OCI-LY7 (cell line): Measurements from ENCODE around the gene PKDCC. TPM values are rescaled to one million over a fixed set of nuclear protein-coding genes. Genes with fewer than 3 reads are reported as not detected.

Experiments used
- BruUV-seq: library from RNA; stranded (reverse); fragments of 400-500 nt; replicated peaks from 2 replicates; lab custom pipeline; 2021; lab: Mats Ljungman, UMichigan
- CTCF ChIA-PET: fragments of 300-600 bp; sonication (Branson Sonifier 250); formaldehyde crosslinking; loops from one replicate; lab custom pipeline; 2022; ENCODE audit warnings: antibody characterized with exemption; ENCODE audit not compliant: unreplicated experiment; lab: Charles Lee
- POLR2A ChIA-PET: fragments of 300-600 bp; sonication (Branson Sonifier 250); formaldehyde crosslinking; loops from one replicate; lab custom pipeline; 2022; ENCODE audit warnings: antibody characterized with exemption; lab: Charles Lee
- DNase-seq: peaks from one replicate; pipeline ENCODE4 v3.0.0-alpha.2; 2015; ENCODE audit warnings: low spot score
- H2AFZ ChIP-seq: fragments of 200-600 bp; sonication (generic), shearing (Covaris generic); 2 replicates; pipeline ENCODE4 v1.6.1; 2014; ENCODE audit warnings: mild to moderate bottlenecking, antibody characterized with exemption, low read length, moderate library complexity
- H3K27ac ChIP-seq: fragments of 200-600 bp; sonication (generic); 2 replicates; pipeline ENCODE4 v1.5.1; 2014; ENCODE audit warnings: mixed run types, low read depth, mild to moderate bottlenecking, moderate library complexity, low read length, inconsistent platforms; ENCODE audit not compliant: poor library complexity, severe bottlenecking
- H3K36me3 ChIP-seq: fragments of 200-600 bp; sonication (generic); 2 replicates; pipeline ENCODE4 v1.6.1; 2014; ENCODE audit warnings: mild to moderate bottlenecking, antibody characterized with exemption, low read length, moderate library complexity, mixed read lengths; ENCODE audit not compliant: insufficient read depth
- H3K4me1 ChIP-seq: fragments of 200-600 bp; sonication (generic); 2 replicates; pipeline ENCODE4 v1.5.1; 2014; ENCODE audit warnings: mild to moderate bottlenecking, low read length; ENCODE audit not compliant: insufficient read depth, poor library complexity, severe bottlenecking
- H3K4me2 ChIP-seq: fragments of 200-600 bp; sonication (generic); 2 replicates; pipeline ENCODE4 v1.6.1; 2014; ENCODE audit warnings: mild to moderate bottlenecking, low read length
- H3K4me3 ChIP-seq: fragments of 200-600 bp; sonication (generic); 2 replicates; pipeline ENCODE4 v1.5.1; 2014; ENCODE audit warnings: mild to moderate bottlenecking, low read depth, low read length; ENCODE audit not compliant: poor library complexity, severe bottlenecking
- H3K79me2 ChIP-seq: fragments of 200-600 bp; sonication (generic); 2 replicates; pipeline ENCODE4 v1.6.1; 2016; ENCODE audit warnings: low read depth, mild to moderate bottlenecking, low read length, moderate library complexity, mixed read lengths; ENCODE audit not compliant: insufficient read depth
- H3K9me2 ChIP-seq: fragments of 200-600 bp; sonication (generic); 2 replicates; pipeline ENCODE4 v1.6.1; 2016; ENCODE audit warnings: mild to moderate bottlenecking, low read length, mixed read lengths; ENCODE audit not compliant: insufficient read depth
- H3K9me3 ChIP-seq: fragments of 200-600 bp; sonication (generic); 2 replicates; pipeline ENCODE4 v1.6.1; 2014; ENCODE audit warnings: mild to moderate bottlenecking, mixed run types, low read length, mixed read lengths
- H4K20me1 ChIP-seq: fragments of 200-600 bp; sonication (generic); 2 replicates; pipeline ENCODE4 v1.6.1; 2014; ENCODE audit warnings: mild to moderate bottlenecking, antibody characterized with exemption, low read length, moderate library complexity, mixed read lengths; ENCODE audit not compliant: insufficient read depth
- CTCF ChIP-seq: fragments of 200-600 bp; sonication (generic); conservative IDR thresholded peaks from 2 replicates; pipeline ENCODE4 v1.5.1; 2014; ENCODE audit warnings: mild to moderate bottlenecking, antibody characterized with exemption, low read length, moderate library complexity, mixed read lengths
- EZH2phosphoT487 ChIP-seq: fragments of 200-600 bp; sonication (generic); IDR thresholded peaks from 2 replicates; pipeline ENCODE4 v1.6.1; 2018; ENCODE audit warnings: low read depth, borderline replicate concordance, mild to moderate bottlenecking, mixed run types, antibody characterized with exemption, low read length, moderate library complexity, mixed read lengths
- intact Hi-C: fragments of 100-400 bp; cut with micrococcal nuclease; formaldehyde crosslinking; loops from one replicate; pipeline ENCODE4 v1.10.0; 2022; ENCODE audit not compliant: unreplicated experiment
- total RNA-seq, 2 experiments: library from RNA; depleted of rRNA in 1 of 2; stranded (reverse); fragments of >200 nt in 1 of 2; shearing (Covaris generic) in 1 of 2; gene quantifications; 2 replicates each; pipeline ENCODE4 v1.2.3, GENCODE V29; 2014 to 2022

Gene PKDCC
- total RNA-seq, 2 experiments from 2014 or later: not detected

- no peak overlapping the region for H3K4me2 ChIP-seq
- no peak overlapping the region for H2AFZ ChIP-seq
- H3K79me2 ChIP-seq: no peaks in the 10 kb centered on the region
- DNase-seq: no peak
- TF ChIP-seq CTCF (no peak), EZH2phosphoT487 (no peak)
- no peaks in the 10 kb centered on the region for H3K9me3 ChIP-seq
- no peak overlapping the region for H3K27ac ChIP-seq
- BruUV-seq: no TSS peak
- no peaks in the 10 kb centered on the region for H4K20me1 ChIP-seq
- no peaks in the 10 kb centered on the region for H3K36me3 ChIP-seq
- no peaks in the 10 kb centered on the region for H3K9me2 ChIP-seq
- intact Hi-C loops: no loop called here
- ChIA-PET POLR2A (interaction anchor here (0.9 kb wide), 1 partner anchor 330 kb away, joined by 3 read pairs; the partner anchor contains the start of gene COX7A2L), CTCF (no interaction called here)
- H3K4me3 ChIP-seq: no peak overlapping the region
- H3K4me1 ChIP-seq: no peaks in the 10 kb centered on the region
Measured at GRCh38 chr2:42030829-42031228, 17.0 kb upstream of the PKDCC start.

- Histone ChIP-seq H3K9me2 (no peaks in the 10 kb centered on the region), H3K9me3 (no peaks in the 10 kb centered on the region), H3K4me2 (no peak overlapping the region), H2AFZ (no peak overlapping the region), H3K36me3 (no peaks in the 10 kb centered on the region), H3K79me2 (no peaks in the 10 kb centered on the region), H3K4me3 (no peak overlapping the region), H4K20me1 (no peaks in the 10 kb centered on the region), H3K4me1 (no peaks in the 10 kb centered on the region), H3K27ac (no peak overlapping the region)
- POLR2A ChIA-PET: interaction anchor here (0.6 to 0.9 kb wide), 2 partner anchors 14 to 329 kb away, joined by 3 to 5 read pairs; partner anchors contain the start of gene COX7A2L
- intact Hi-C loops: no loop called here
- no peak for DNase-seq
- TF ChIP-seq CTCF: no peak
- no peak for TF ChIP-seq EZH2phosphoT487
- no TSS peak for BruUV-seq
- CTCF ChIA-PET: no interaction called here
Measured at GRCh38 chr2:42031281-42032223, 16.3 kb upstream of the PKDCC start.

- Histone ChIP-seq H4K20me1 (no peaks in the 10 kb centered on the region), H3K4me2 (no peak overlapping the region), H3K27ac (no peak overlapping the region), H3K79me2 (no peaks in the 10 kb centered on the region), H3K4me1 (no peaks in the 10 kb centered on the region), H3K4me3 (no peak overlapping the region), H2AFZ (no peak overlapping the region), H3K9me2 (no peaks in the 10 kb centered on the region), H3K9me3 (no peaks in the 10 kb centered on the region), H3K36me3 (no peaks in the 10 kb centered on the region)
- no TSS peak for BruUV-seq
- POLR2A ChIA-PET: interaction anchor here (0.6 kb wide), 1 partner anchor 14 kb away, joined by 5 read pairs; no protein-coding TSS in a partner anchor
- TF ChIP-seq CTCF: no peak
- intact Hi-C loops: no loop called here
- CTCF ChIA-PET: no interaction called here
- DNase-seq: no peak
Measured at GRCh38 chr2:42032224-42032620, 15.6 kb upstream of the PKDCC start.
